HG03108 (cell line): Measurements from ENCODE around the gene DTX3.

Source experiments
- ATAC-seq: cut with Tn5 transposase; IDR thresholded peaks from one replicate; pipeline ENCODE4 v1.9.1; 2021; ENCODE audit warnings: moderate library complexity; ENCODE audit not compliant: unreplicated experiment

Gene DTX3

DNA sequence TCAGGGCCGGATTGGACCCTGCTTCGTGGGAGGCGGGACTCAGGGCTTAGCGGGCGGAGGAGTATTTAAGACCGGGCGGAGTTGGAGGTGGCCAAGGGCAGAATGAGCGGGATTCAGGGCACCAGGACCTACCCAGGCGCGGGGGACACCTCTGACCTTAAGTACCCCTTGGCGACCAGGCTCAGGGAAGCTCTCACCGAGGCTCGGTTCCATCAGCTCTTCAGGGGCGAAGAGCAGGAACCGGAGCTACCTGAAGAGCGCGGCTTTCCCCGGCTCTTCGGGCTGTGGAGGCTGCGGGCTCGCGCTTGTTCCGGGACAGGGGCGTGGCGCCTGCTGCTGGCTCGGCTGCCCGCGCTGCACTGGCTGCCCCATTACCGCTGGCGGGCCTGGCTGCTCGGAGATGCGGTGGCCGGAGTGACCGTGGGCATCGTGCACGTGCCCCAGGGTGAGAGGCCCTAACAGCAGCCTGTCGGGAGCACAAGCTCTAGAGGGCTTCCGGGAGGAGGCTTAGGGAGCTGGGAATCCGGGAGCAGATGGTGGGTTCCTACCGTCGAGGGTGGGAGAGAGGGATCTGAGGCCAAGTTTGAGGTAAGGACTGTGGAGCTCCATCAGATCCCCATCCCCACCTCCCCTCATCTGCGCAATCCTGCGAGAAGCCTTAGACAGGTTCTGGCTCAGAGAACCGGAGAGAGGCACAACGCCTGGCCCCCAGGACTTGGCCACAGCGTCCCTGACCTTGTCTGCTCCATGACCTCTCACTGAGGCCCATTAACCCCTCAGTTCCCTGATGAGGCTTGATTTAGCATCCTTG lies 15.0 kb downstream of the DTX3 start:
- no peak for ATAC-seq

DNA sequence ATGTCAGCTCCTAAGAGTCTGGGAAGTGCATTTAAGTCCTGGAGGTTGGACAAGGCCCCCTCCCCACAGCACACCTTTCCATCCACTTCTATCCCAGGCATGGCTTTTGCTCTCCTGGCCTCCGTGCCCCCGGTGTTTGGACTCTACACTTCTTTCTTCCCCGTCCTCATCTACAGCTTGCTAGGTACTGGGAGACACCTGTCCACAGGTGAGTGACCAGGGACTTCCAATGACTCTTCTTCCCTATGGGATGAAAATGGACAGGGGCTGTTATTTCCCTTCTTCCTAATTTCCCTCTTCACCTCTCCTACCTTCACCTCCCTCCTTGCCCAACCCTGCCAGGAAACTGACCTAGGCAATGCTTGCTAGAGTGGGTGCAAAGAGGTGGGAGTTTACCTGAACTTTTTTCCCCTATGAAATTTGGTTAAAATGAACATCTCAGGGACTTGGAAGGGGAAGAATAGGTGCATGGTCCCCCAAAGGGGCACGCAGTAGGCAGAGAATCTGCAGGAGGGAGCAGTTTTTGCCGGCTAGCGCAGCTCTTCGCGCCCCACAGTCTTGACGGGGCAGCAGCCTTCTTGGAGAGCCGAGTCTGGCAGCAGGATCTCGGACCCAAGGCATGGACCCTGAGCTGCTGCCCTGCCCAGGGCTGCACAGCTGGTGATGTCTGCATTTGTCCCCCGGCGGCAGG lies 15.8 kb downstream of the DTX3 start:
- ATAC-seq, result no peak

DNA sequence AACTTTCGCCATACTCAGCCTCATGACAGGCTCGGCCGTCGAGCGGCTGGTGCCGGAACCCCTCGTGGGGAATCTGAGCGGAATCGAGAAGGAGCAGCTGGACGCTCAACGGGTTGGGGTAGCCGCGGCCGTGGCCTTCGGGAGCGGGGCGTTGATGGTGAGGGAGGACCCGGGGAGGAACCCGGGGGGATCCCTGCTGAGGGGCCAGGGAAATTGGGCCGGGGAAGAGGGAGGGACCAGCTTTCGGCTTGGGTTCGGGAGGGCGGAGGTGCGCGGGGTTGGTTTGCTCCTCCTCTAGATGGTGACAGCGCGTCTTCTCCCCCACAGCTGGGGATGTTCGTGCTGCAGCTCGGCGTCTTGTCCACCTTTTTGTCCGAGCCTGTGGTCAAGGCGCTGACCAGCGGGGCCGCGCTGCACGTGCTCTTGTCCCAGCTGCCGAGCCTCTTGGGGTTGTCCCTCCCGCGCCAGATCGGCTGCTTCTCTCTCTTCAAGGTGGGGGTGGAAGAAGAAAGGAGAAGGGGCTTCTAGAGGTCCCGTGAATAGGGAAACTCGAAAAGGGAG lies 16.4 kb downstream of the DTX3 start:
- no peak for ATAC-seq

DNA sequence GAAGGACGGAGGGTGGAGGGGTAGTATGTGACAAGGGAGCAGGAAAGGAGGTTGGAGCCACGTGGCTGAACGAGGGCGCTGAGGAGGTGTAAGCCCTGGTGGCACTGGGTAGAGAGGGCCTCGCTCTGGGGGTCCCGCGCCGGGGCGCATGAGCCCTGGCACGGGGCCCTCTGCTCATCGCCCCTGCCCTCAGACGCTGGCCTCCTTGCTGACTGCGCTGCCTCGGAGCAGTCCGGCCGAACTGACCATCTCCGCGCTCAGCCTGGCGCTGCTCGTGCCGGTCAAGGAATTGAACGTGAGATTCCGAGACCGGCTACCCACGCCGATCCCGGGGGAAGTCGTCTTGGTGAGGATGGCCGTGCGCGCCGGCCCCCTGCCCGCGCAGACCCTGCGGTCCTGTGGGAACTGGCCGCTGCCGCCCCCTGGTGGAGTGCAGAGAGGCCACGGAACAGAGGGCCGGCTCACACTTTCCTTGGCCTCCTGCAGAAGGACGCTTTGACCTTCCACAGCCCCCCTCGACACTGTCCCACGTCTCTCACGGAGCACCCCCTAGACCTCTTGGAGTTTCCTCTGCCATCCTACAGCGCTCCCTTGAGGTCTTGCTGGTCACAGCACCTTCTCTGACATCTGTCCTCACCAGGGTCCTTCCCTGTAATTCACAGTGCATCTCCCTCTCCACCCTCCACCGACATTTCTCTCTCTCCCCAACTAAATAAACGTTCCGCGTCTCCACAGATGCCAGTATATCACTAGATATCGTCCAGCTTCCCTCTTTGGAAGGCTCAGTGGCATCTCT lies 17.1 kb downstream of the DTX3 start:
- ATAC-seq, result no peak

DNA sequence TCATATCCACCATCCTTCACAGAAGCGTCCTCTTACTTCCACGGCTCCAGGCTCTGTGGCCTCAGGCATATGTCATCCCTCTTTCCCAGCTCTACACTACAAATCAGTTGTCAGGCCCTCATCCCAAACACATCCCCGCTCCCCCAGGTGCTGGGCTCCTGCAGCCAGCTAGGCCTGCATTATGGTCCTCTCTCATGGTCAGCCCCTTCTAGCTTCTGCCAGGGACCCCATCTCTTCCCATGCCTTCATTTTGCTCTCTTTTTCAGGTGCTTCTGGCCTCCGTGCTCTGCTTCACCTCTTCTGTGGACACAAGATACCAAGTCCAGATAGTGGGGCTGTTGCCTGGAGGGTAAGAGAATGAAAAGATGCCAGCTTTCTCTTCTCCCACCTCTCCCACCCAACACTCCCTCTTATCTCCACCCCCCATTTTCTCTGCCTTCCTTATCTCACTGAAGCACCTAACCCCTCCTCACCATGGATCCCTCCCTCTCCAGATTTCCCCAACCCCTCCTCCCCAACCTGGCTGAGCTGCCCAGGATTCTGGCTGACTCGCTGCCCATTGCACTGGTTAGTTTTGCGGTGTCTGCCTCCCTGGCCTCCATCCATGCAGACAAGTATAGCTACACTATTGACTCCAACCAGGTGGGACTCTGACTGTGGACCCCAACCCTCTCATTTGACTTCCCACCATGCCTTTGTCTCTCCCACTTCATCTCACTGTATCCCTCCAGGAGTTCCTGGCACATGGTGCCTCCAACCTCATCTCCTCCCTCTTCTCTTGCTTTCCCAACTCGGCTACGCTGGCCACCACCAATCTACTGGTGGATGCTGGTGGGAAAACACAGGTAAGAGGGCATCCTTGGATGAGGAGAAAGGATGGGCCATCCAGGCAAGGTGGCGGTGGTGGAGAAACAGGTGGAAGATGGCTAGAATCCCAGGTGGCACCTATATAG lies 17.9 kb downstream of the DTX3 start:
- no peak for ATAC-seq

DNA sequence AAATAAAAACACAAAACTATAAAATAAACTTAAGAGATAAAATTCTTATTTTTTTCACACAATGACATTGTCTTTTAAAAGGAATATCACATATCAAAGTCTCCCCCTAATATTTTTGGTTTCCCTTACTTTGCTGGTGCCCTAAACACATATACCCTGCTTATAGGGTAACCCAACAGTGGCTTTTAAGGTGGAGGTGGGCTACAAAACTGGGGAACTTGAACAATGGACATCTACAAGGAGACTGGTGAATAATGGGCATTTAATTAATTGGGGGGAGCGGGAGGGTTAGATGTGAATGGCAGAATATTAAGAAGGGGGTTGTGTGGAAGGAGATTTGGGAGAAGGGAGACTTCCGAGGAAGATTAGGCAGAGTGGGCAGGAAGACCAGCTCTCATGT lies 18.8 kb downstream of the DTX3 start:
- no peak for ATAC-seq

DNA sequence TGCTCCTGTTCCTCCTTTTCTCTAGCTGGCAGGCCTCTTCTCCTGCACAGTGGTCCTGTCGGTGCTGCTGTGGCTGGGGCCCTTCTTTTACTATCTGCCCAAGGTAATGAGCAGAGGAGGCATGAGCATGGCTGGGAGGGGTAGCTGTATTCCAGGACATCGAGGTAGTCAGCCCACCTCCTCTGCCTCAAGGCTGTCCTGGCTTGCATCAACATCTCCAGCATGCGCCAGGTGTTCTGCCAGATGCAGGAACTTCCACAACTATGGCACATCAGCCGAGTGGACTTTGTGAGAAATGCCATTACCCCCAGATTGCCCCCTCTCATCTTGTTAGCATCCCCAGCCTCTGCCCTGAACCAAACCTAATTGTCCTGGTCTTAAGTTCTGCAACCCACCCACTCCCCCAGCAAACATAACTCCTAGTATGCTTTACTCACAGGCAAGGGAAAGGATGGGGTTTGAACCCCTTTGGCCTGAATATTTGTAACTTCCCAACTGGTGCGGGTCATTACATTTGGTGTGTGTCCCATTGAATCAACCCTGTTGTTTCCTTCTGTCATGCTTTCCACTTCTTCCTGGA lies 19.3 kb downstream of the DTX3 start:
- no peak for ATAC-seq

GRCh38 chr12:57624441-57625220 lies 20.0 kb downstream of the DTX3 start:
- ATAC-seq, result no peak

DNA sequence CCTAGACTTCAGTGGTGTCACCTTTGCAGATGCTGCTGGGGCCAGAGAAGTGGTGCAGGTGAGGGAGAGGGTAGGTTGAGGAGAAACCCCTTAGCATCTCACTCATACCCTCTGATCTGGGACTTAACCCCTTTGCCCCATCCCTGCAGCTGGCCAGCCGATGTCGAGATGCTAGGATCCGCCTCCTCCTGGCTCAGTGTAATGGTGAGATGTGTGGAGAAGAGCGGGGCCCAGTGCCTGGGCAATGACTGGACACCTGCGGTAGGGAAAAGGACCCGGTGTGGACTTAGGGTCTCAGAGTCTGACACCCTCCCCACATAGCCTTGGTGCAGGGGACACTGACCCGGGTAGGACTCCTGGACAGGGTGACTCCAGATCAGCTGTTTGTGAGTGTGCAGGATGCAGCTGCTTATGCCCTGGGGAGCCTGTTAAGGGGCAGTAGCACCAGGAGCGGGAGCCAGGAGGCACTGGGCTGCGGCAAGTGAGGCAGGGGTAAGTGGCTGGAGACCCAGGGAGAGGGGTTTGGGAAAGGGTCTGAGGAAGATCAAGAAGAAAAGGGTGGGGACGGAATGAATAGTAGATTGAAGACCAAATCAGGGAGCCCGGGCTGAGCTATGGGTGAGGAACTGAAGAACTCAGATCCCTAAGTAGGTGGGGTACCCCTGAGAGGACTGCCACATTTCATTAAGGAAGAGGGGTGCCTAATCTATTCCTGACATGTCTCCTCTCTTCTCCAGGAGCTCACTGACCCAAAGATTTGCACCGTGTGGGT lies 20.8 kb downstream of the DTX3 start:
- no peak for ATAC-seq

- ATAC-seq, result no peak
Measured at GRCh38 chr12:57626111-57626920, 21.7 kb downstream of the DTX3 start.

- ATAC-seq, result no peak
Measured at GRCh38 chr12:57626921-57627445, 22.4 kb downstream of the DTX3 start.

DNA sequence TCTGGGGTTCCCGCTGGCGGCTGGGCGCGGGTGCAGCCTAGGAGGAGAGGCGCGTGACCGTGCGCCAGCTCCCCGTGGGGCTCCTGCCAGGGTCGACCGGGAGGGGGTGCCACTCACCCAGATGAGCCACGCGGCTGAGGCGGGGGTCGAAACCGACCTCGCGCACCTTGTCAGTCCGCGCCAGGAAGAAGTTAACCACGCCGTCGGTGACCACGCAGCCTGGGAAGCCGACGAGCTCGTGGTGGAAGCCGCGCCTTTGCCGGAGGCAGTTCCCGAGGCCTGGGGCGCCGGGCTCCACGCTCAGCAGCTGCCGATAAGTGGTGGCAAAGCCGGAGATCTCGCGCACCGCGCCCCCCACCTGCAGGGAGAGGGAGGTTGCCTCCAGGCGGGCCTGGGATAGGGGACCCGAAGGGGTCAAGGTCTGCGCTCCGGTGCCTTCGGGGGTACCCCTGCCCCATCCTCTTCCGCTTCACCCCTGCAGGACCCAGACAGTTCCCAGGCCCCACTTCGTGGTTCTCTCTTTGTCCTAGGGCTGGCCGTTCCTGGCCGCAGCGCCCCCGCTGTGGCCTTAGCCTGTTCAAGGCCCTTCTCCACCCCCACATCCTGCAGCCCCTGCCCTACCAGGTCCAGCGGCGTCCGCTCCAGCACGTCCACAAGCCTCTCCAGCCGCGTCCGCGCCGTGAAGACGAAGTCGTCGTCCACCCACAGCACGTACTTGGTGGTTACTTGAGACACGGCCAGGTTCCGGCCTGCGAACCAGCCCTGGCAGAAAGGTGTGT lies 23.1 kb downstream of the DTX3 start:
- no peak for ATAC-seq

DNA sequence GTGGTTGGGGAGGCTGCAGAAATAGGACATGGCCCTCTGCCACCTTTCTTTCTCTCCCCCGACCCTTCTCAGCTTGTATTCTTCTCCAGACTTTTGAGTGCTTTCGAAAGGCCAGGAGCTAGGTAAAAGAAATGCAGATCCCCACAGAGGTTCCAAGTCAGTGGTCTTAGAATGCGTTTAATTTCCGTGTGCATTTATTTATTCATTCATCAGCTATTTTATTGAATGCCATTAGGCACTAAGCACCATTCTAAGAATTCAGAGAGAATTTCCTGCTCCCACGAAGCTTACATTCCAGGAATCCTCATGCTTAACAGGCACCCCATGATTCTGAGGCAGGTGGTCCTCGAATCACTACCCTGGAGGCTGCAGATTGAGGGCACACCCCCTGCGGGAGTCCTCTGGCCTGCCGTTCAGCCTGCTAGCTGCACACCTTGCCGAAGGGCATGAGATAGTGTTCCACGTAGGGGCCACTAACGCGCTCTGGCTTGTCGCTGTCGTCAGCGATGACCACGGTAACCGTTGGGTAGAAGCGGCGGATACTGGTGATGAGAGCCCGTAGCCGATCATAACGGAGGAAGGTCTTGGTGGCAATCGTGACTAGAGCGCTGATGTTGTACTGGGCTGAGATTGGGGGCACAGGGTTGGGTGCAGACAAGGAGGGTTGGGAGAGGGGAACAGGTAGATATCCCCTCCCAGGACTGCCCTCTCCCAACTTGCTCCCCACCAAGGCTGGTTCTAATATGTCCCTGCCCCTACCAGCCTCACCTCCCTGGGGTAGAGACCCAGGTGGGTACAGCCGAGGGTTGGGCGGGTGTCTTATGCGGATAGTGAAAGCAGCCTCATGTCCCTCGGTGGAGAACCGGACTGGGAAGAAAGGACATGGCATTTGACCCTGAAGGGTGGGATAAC lies 23.9 kb downstream of the DTX3 start:
- no peak for ATAC-seq

GRCh38 chr12:57629897-57630471 lies 25.4 kb downstream of the DTX3 start:
- no peak for ATAC-seq

- no peak for ATAC-seq
Measured at GRCh38 chr12:57630891-57631433, 26.3 kb downstream of the DTX3 start.
